IMR-90 (cell line): ENCODE data around the gene STX5. TPM values are rescaled to one million over a fixed set of nuclear protein-coding genes. Genes with fewer than 3 reads are reported as not detected.

Experiments used
- ATAC-seq: fragments of 200-7000 bp; cut with Tn5 transposase; 2 replicates; pipeline ENCODE4 v1.9.1; 2020; ENCODE audit warnings: low read depth, mild to moderate bottlenecking, moderate library complexity
- BruUV-seq: library from RNA; stranded (reverse); fragments of 400-500 nt; replicated peaks from 2 replicates; lab custom pipeline; 2021; lab: Mats Ljungman, UMichigan
- CTCF ChIA-PET: fragments of 300-600 bp; formaldehyde crosslinking; extraction: SDS; loops from one replicate; lab custom pipeline; 2021; ENCODE audit warnings: antibody characterized with exemption; lab: Yijun Ruan, JAX
- POLR2A ChIA-PET: fragments of 300-600 bp; sonication (Branson Sonifier 250); formaldehyde crosslinking; loops from one replicate; lab custom pipeline; 2022; ENCODE audit warnings: antibody characterized with exemption; ENCODE audit not compliant: unreplicated experiment; lab: Charles Lee
- DNase-seq: peaks from one replicate; pipeline ENCODE4 v3.0.0; 2013
- H2AFZ ChIP-seq: replicated peaks from 2 replicates; pipeline ENCODE3; 2013; ENCODE audit warnings: low read length, mild to moderate bottlenecking; ENCODE audit not compliant: poor library complexity
- H2AK5ac ChIP-seq: 2 replicates; pipeline ENCODE4 v1.6.1; 2013; ENCODE audit warnings: low read depth, low read length, inconsistent platforms
- H2AK9ac ChIP-seq: replicated peaks from 2 replicates; pipeline ENCODE3; 2013; ENCODE audit warnings: mild to moderate bottlenecking, low read depth, low read length, moderate library complexity; ENCODE audit not compliant: poor library complexity
- H2BK120ac ChIP-seq: 2 replicates; pipeline ENCODE4 v1.6.1; 2013; ENCODE audit warnings: low read depth, low read length, inconsistent platforms
- H2BK15ac ChIP-seq: 3 replicates; pipeline ENCODE4 v1.6.1; 2013; ENCODE audit warnings: low read depth, low read length, inconsistent platforms
- H2BK20ac ChIP-seq: 2 replicates; pipeline ENCODE4 v1.6.1; 2013; ENCODE audit warnings: low read depth, mild to moderate bottlenecking, inconsistent platforms, low read length, moderate library complexity
- H2BK5ac ChIP-seq: 2 replicates; pipeline ENCODE4 v1.6.1; 2013; ENCODE audit warnings: mild to moderate bottlenecking, low read depth, low read length, inconsistent platforms; ENCODE audit not compliant: poor library complexity, severe bottlenecking
- H3K14ac ChIP-seq: replicated peaks from 2 replicates; pipeline ENCODE4 v1.6.1; 2013; ENCODE audit warnings: low read depth, low read length, inconsistent platforms
- H3K18ac ChIP-seq: 2 replicates; pipeline ENCODE4 v1.6.1; 2013; ENCODE audit warnings: low read depth, low read length, control low read depth
- H3K23ac ChIP-seq: 2 replicates; pipeline ENCODE4 v1.6.1; 2013; ENCODE audit warnings: low read depth, low read length, inconsistent platforms
- H3K27ac ChIP-seq: 2 replicates; pipeline ENCODE4 v1.5.1; 2013; ENCODE audit warnings: mild to moderate bottlenecking, control low read depth, low read length; ENCODE audit not compliant: insufficient read depth
- H3K27me3 ChIP-seq: 2 replicates; pipeline ENCODE4 v1.6.1; 2013; ENCODE audit warnings: low read length; ENCODE audit not compliant: control insufficient read depth, insufficient read depth
- H3K36me3 ChIP-seq: 2 replicates; pipeline ENCODE4 v1.6.1; 2013; ENCODE audit warnings: low read length, mixed read lengths; ENCODE audit not compliant: control insufficient read depth, insufficient read depth
- H3K4ac ChIP-seq: 2 replicates; pipeline ENCODE4 v1.6.1; 2013; ENCODE audit warnings: low read depth, low read length, inconsistent platforms
- H3K4me1 ChIP-seq: 2 replicates; pipeline ENCODE4 v1.6.1; 2013; ENCODE audit warnings: low read length, mixed read lengths; ENCODE audit not compliant: control insufficient read depth, insufficient read depth
- H3K4me2 ChIP-seq: 2 replicates; pipeline ENCODE4 v1.6.1; 2013; ENCODE audit warnings: low read depth, mild to moderate bottlenecking, control low read depth, low read length, moderate library complexity
- H3K4me3 ChIP-seq: 2 replicates; pipeline ENCODE4 v1.5.1; 2013; ENCODE audit warnings: low read depth, mild to moderate bottlenecking, control low read depth, low read length, moderate library complexity; ENCODE audit not compliant: insufficient read depth
- H3K56ac ChIP-seq: 2 replicates; pipeline ENCODE4 v1.6.1; 2013; ENCODE audit warnings: low read length, inconsistent platforms; ENCODE audit not compliant: insufficient read depth; ENCODE audit errors: extremely low read depth
- H3K79me1 ChIP-seq, 2 experiments: 2 replicates each; pipeline ENCODE4 v1.6.1; 2013; ENCODE audit warnings: low read length in 2 of 2, inconsistent platforms in 1 of 2, low read depth in 1 of 2
- H3K9ac ChIP-seq: 2 replicates; pipeline ENCODE4 v1.6.1; 2013; ENCODE audit warnings: low read depth, low read length, control low read depth
- H3K9me1 ChIP-seq: 2 replicates; pipeline ENCODE4 v1.6.1; 2013; ENCODE audit warnings: low read length, inconsistent platforms; ENCODE audit not compliant: insufficient read depth
- H3K9me3 ChIP-seq: 2 replicates; pipeline ENCODE4 v1.6.1; 2013; ENCODE audit warnings: low read length; ENCODE audit not compliant: control insufficient read depth, insufficient read depth
- H4K20me1 ChIP-seq: 2 replicates; pipeline ENCODE4 v1.6.1; 2013; ENCODE audit warnings: low read length, inconsistent platforms; ENCODE audit not compliant: insufficient read depth
- H4K5ac ChIP-seq: 2 replicates; pipeline ENCODE4 v1.6.1; 2013; ENCODE audit warnings: mild to moderate bottlenecking, low read depth, low read length, control low read depth
- H4K8ac ChIP-seq, 2 experiments: 2 replicates each; pipeline ENCODE4 v1.6.1; 2013; ENCODE audit warnings: low read depth in 2 of 2, low read length in 2 of 2, control low read depth in 1 of 2, inconsistent platforms in 1 of 2
- H4K91ac ChIP-seq: 2 replicates; pipeline ENCODE4 v1.6.1; 2013; ENCODE audit warnings: low read depth, low read length, inconsistent platforms; ENCODE audit not compliant: insufficient read depth
- CEBPB ChIP-seq: IDR thresholded peaks from 2 replicates; pipeline ENCODE4 v1.6.1; 2012; ENCODE audit warnings: low read depth, low read length, improper control_type of control experiment
- CHD1 ChIP-seq: IDR thresholded peaks from 2 replicates; pipeline ENCODE4 v1.6.1; 2012; ENCODE audit warnings: low read depth, low read length, improper control_type of control experiment
- CTCF ChIP-seq: conservative IDR thresholded peaks from 2 replicates; pipeline ENCODE4 v1.5.1; 2012; ENCODE audit warnings: mild to moderate bottlenecking, low read depth, low read length, improper control_type of control experiment
- ELK1 ChIP-seq: fragments of 150-350 bp; IDR thresholded peaks from 2 replicates; pipeline ENCODE4 v1.6.1; 2016; ENCODE audit warnings: low read depth, mild to moderate bottlenecking, low read length, moderate library complexity, borderline replicate concordance
- FOS ChIP-seq: fragments of 150-350 bp; IDR thresholded peaks from 2 replicates; pipeline ENCODE4 v1.6.1; 2016; ENCODE audit warnings: low read depth, low read length
- MAZ ChIP-seq: IDR thresholded peaks from 2 replicates; pipeline ENCODE4 v1.6.1; 2012; ENCODE audit warnings: low read depth, mild to moderate bottlenecking, low read length, improper control_type of control experiment, moderate library complexity, borderline replicate concordance
- MXI1 ChIP-seq: IDR thresholded peaks from 2 replicates; pipeline ENCODE4 v1.6.1; 2012; ENCODE audit warnings: low read depth, mild to moderate bottlenecking, low read length, moderate library complexity, borderline replicate concordance
- NFE2L2 ChIP-seq: fragments of 150-350 bp; IDR thresholded peaks from 2 replicates; pipeline ENCODE4 v1.6.1; 2016; ENCODE audit warnings: low read depth, mild to moderate bottlenecking, low read length
- POLR2A ChIP-seq: IDR thresholded peaks from 2 replicates; pipeline ENCODE4 v1.6.1; 2012; ENCODE audit warnings: mild to moderate bottlenecking, low read depth, low read length
- RAD21 ChIP-seq: IDR thresholded peaks from 2 replicates; pipeline ENCODE4 v1.6.1; 2012; ENCODE audit warnings: low read length, improper control_type of control experiment
- RCOR1 ChIP-seq: IDR thresholded peaks from 2 replicates; pipeline ENCODE4 v1.6.1; 2012; ENCODE audit warnings: mild to moderate bottlenecking, low read length, improper control_type of control experiment; ENCODE audit not compliant: insufficient replicate concordance
- RFX5 ChIP-seq: IDR thresholded peaks from 2 replicates; pipeline ENCODE4 v1.8.0; 2012; ENCODE audit warnings: low read depth, mild to moderate bottlenecking, low read length, moderate library complexity
- USF2 ChIP-seq: fragments of 150-350 bp; IDR thresholded peaks from 2 replicates; pipeline ENCODE4 v1.6.1; 2017; ENCODE audit warnings: mild to moderate bottlenecking, antibody characterized with exemption, low read length, low read depth
- WGBS, 2 experiments: methylation state at CpG; one replicate each; pipeline versions ENCODE4 v1.1.5 to v1.1.7; 2013; ENCODE audit warnings: missing lambda C conversion rate in 2 of 2; ENCODE audit not compliant: insufficient read length in 1 of 2; ENCODE audit errors: extremely low coverage in 2 of 2; 5-methylcytosine and 5-hydroxymethylcytosine counted together
- dilution Hi-C: fragments of 300-500 bp; cut with HindIII; formaldehyde crosslinking; loops from one replicate; pipeline ENCODE4 v1.14.3; 2018; ENCODE audit warnings: low sequenced_read_pairs; ENCODE audit not compliant: unreplicated experiment
- in situ Hi-C: fragments of 300-500 bp; cut with MboI; formaldehyde crosslinking; loops from 3 replicates; pipeline ENCODE4 v1.14.3; 2019; ENCODE audit warnings: low sequenced_read_pairs, inconsistent platforms, mixed read lengths
- intact Hi-C: fragments of 100-400 bp; cut with micrococcal nuclease; formaldehyde crosslinking; loops from 2 replicates; pipeline ENCODE4 v1.10.0; 2022
- polyA plus RNA-seq, 3 experiments: library from polyadenylated mRNA; depleted of rRNA; stranded (reverse); fragments of >200 nt; gene quantifications; 2 replicates each; pipeline ENCODE4 v1.2.3, GENCODE V29; 2012; ENCODE audit warnings: low replicate concordance in 1 of 3
- total RNA-seq: library from RNA; depleted of rRNA; stranded (reverse); fragments of >200 nt; gene quantifications from 2 replicates; pipeline ENCODE4 v1.2.3, GENCODE V29; 2012

Gene STX5
- total and polyA plus RNA-seq, 2 of the 4 experiments (the other 2 are of a cell fraction), result 43.1 to 49.5 TPM

DNA sequence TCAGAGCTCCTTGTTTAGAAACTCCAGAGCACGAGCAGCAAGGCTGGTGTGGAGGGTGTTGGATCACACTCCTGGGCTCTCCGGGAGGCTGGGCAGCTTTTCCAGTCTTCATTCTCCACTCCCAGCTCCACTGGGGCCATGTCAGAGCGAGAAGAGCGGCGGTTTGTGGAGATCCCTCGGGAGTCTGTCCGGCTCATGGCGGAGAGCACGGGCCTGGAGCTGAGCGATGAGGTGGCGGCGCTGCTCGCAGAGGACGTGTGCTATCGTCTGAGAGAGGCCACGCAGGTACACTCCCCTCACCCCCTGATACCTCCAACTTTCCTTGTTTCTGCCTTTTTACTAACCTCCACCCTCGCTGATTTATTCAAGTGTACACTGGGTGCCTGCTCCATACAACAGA is 56.2 kb downstream of the STX5 start:
- H3K14ac ChIP-seq, result no peak overlapping the region
- H3K9me1 ChIP-seq, result 0 out of 2 replicates have a peak, but pooled peaks cover 1% of the 10 kb centered on the region
- no peak overlapping the region for H3K23ac ChIP-seq
- in situ Hi-C loops (no loop called here), dilution Hi-C loops (no loop called here), intact Hi-C loops (no loop called here)
- peaks cover 1% of the 10 kb centered on the region for H3K4me1 ChIP-seq
- H4K91ac ChIP-seq, result no peak overlapping the region
- no peak overlapping the region for H3K27ac ChIP-seq
- no peak overlapping the region for H3K18ac ChIP-seq
- H2AK9ac ChIP-seq, result peak overlapping the region; percentile 61
- H3K79me1 ChIP-seq, result peaks cover 8 to 25% of the 10 kb centered on the region in 2 experiments
- no peak overlapping the region for H3K4ac ChIP-seq
- H2AFZ ChIP-seq, result no peak overlapping the region
- ChIA-PET CTCF (interaction anchor here (0.9 to 2.4 kb wide), 2 partner anchors 11 to 12 kb away, joined by 3 to 7 read pairs; partner anchors contain the start of gene TMEM179B), POLR2A (no interaction called here)
- no peak overlapping the region for H4K8ac ChIP-seq
- H3K9me3 ChIP-seq, result no peaks in the 10 kb centered on the region
- no peak overlapping the region for H2BK15ac ChIP-seq
- H4K5ac ChIP-seq, result no peak overlapping the region
- no peak overlapping the region for H3K9ac ChIP-seq
- peaks cover 29% of the 10 kb centered on the region for H3K36me3 ChIP-seq
- H2BK120ac ChIP-seq, result no peak overlapping the region
- ATAC-seq, result no peak
- TF ChIP-seq CEBPB (no peak), CHD1 (no peak), POLR2A (no peak), RFX5 (no peak), ELK1 (no peak), FOS (no peak), RAD21 (no peak), MAZ (no peak), CTCF (no peak), RCOR1 (no peak), USF2 (no peak), MXI1 (no peak), NFE2L2 (no peak)
- no TSS peak for BruUV-seq
- no peaks in the 10 kb centered on the region for H4K20me1 ChIP-seq
- no peak overlapping the region for H2BK20ac ChIP-seq
- no peak for DNase-seq
- no peak overlapping the region for H3K4me3 ChIP-seq
- no peak overlapping the region for H2AK5ac ChIP-seq
- H3K56ac ChIP-seq, result no peak overlapping the region
- no peaks in the 10 kb centered on the region for H3K27me3 ChIP-seq
- no peak overlapping the region for H2BK5ac ChIP-seq
- 97% methylated on average over 13 of the region's 17 CpGs; no CpG with 5 or more reads in 1 of the 2 experiments for WGBS, 2 experiments
- no peak overlapping the region for H3K4me2 ChIP-seq
